HUES64 (cell line): ENCODE measurements around the gene VIL1.
A peak's percentile ranks its signal among the peaks of the same experiment; 100 is the strongest.

Experiments used
- H3K27ac ChIP-seq: 2 replicates; pipeline ENCODE4 v1.7.0; 2013; ENCODE audit warnings: low read depth, low read length, inconsistent platforms
- H3K27me3 ChIP-seq: 2 replicates; pipeline ENCODE4 v1.6.1; 2013; ENCODE audit warnings: mild to moderate bottlenecking, low read length; ENCODE audit not compliant: insufficient read depth
- H3K36me3 ChIP-seq: 2 replicates; pipeline ENCODE4 v1.6.1; 2013; ENCODE audit warnings: mild to moderate bottlenecking, low read length; ENCODE audit not compliant: insufficient read depth
- H3K4me1 ChIP-seq: 2 replicates; pipeline ENCODE4 v1.6.1; 2013; ENCODE audit warnings: mild to moderate bottlenecking, low read length, moderate library complexity; ENCODE audit not compliant: insufficient read depth
- H3K4me3 ChIP-seq: 2 replicates; pipeline ENCODE4 v1.5.1; 2013; ENCODE audit warnings: mild to moderate bottlenecking, low read length, moderate library complexity
- H3K9ac ChIP-seq: 2 replicates; pipeline ENCODE4 v1.6.1; 2013; ENCODE audit warnings: mild to moderate bottlenecking, low read depth, low read length
- H3K9me3 ChIP-seq: 2 replicates; pipeline ENCODE4 v1.6.1; 2013; ENCODE audit warnings: low read depth, low read length; ENCODE audit not compliant: insufficient read depth
- WGBS: fragments of 150-250, 120-280 bp; methylation state at CpG from one replicate; pipeline ENCODE4 v1.1.7; 2013; ENCODE audit warnings: missing lambda C conversion rate; 5-methylcytosine and 5-hydroxymethylcytosine counted together

Gene VIL1

GRCh38 chr2:218386505-218387368 is 32.2 kb upstream of the VIL1 start:
- no peaks in the 10 kb centered on the region for H3K4me1 ChIP-seq
- WGBS = 75% methylated on average over 20 of the region's 23 CpGs
- no peak overlapping the region; the same call in 1 of the 2 replicates for H3K9ac ChIP-seq
- no peaks in the 10 kb centered on the region for H3K36me3 ChIP-seq
- H3K4me3 ChIP-seq = peak overlapping the region; percentile 61
- peaks cover 12% of the 10 kb centered on the region for H3K27me3 ChIP-seq
- H3K9me3 ChIP-seq = no peaks in the 10 kb centered on the region
- no peak overlapping the region for H3K27ac ChIP-seq

DNA sequence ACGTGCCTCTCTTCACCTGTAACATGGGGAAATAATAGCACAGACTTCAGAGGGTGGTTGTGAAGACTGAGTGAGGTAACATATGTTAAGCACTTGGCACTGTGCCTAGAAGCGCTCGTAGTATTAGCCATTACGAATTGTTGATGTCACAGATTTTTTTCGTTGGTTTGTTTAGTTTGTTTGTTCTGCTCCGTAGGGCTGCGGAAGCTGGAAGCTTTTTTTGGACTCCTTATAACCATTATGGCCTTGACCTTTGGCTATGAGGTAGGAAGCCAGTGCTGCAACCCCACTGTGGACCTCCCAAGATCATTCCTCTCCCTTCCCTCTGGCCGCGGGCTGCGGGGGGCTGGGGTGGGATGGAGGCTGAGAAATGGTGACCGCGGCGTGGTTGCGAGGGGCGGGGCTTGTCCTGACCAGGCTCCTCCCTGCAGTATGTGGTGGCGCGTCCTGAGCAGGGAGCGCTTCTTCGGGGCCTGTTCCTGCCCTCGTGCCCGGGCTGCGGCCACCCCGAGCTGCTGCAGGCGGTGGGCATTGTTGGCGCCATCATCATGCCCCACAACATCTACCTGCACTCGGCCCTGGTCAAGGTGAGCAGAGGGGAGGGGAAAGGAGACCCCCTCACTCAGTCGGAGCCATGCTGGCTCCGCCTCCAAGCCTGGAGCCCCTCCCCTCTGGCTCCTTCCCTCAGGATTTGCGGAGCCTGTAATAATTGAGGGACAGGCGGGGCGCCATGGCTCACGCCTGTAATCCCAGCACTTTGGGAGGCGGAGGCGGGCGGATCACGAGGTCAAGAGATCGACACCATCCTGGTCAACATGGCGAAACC is 31.3 kb upstream of the VIL1 start:
- Histone ChIP-seq H3K9ac (peak overlapping the region; percentile 42; the same call in 1 of the 2 replicates), H3K36me3 (no peaks in the 10 kb centered on the region), H3K9me3 (no peaks in the 10 kb centered on the region), H3K4me3 (peak overlapping the region; percentile 61), H3K27ac (peak overlapping the region; percentile 34; the same call in 1 of the 2 replicates), H3K27me3 (peaks cover 12% of the 10 kb centered on the region), H3K4me1 (no peaks in the 10 kb centered on the region)
- WGBS = 6% methylated on average over 38 of the region's 38 CpGs

DNA sequence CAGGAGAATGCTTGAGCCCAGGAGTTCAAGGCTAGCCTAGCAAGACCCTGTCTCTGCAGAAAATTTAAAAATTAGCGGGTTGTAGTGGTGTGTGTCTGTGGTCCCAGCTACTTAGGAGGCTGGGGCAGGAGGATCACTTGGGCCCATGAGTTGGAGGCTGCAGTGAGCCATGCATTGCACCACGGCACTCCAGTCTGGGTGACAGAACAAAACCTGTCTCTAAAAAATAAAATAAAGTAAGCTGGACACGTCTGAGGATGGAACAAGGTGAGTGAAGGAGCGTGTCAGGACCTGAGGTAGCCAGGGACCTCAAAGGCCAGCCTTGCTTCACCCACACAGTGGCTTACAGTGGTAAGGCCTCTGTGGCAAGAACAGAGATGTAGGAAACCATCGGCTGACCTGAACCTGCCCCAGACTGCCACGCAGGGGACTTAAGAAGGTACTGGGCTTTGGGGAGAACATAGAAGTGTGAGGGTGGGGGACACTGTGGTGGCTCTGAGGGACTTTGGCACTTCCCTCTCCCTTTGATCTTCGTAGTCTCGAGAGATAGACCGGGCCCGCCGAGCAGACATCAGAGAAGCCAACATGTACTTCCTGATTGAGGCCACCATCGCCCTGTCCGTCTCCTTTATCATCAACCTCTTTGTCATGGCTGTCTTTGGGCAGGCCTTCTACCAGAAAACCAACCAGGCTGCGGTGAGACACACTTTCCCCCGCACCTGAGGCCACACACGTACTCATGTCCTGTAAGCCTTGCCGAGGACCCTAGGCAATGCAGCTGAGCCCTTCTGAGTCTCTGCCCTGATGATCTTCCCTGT is 29.4 kb upstream of the VIL1 start:
- WGBS = 91% methylated on average over 17 of the region's 17 CpGs
- Histone ChIP-seq H3K27me3 (peaks cover 12% of the 10 kb centered on the region), H3K9me3 (no peaks in the 10 kb centered on the region), H3K4me1 (no peaks in the 10 kb centered on the region), H3K4me3 (no peak overlapping the region), H3K9ac (no peak overlapping the region), H3K27ac (no peak overlapping the region), H3K36me3 (no peaks in the 10 kb centered on the region)

DNA sequence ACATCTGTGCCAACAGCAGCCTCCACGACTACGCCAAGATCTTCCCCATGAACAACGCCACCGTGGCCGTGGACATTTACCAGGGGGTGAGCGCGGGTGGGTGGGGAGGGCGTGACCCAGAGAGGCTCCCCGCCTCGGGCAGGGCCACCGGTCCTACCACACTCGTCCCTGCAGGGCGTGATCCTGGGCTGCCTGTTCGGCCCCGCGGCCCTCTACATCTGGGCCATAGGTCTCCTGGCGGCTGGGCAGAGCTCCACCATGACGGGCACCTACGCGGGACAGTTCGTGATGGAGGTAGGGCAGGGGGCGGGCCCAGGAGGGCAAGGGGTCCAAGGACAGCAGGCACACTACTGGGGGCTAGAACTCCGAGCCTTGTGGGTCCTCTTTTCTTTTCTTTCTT is 27.7 kb upstream of the VIL1 start:
- WGBS = 95% methylated on average over 23 of the region's 23 CpGs
- Histone ChIP-seq H3K4me1 (no peaks in the 10 kb centered on the region), H3K27ac (no peak overlapping the region)

GRCh38 chr2:218392459-218392858 is 26.5 kb upstream of the VIL1 start:
- H3K9ac ChIP-seq = no peak overlapping the region
- H3K27ac ChIP-seq = no peak overlapping the region
- no peaks in the 10 kb centered on the region for H3K9me3 ChIP-seq
- H3K36me3 ChIP-seq = no peaks in the 10 kb centered on the region
- 90% methylated on average over 5 of the region's 5 CpGs for WGBS
- H3K4me1 ChIP-seq = peaks cover 6% of the 10 kb centered on the region
- no peak overlapping the region for H3K4me3 ChIP-seq
- H3K27me3 ChIP-seq = peaks cover 19% of the 10 kb centered on the region

More for the DNA sequence above, 27.7 kb upstream of the VIL1 start:
- Histone ChIP-seq H3K9me3 (no peaks in the 10 kb centered on the region), H3K9ac (no peak overlapping the region), H3K27me3 (peaks cover 19% of the 10 kb centered on the region), H3K4me3 (no peak overlapping the region), H3K36me3 (no peaks in the 10 kb centered on the region)

GRCh38 chr2:218392891-218393462 is 25.9 kb upstream of the VIL1 start:
- Histone ChIP-seq H3K27me3 (peaks cover 24% of the 10 kb centered on the region), H3K9ac (no peak overlapping the region), H3K27ac (no peak overlapping the region), H3K9me3 (no peaks in the 10 kb centered on the region), H3K4me3 (no peak overlapping the region), H3K36me3 (no peaks in the 10 kb centered on the region), H3K4me1 (peaks cover 6% of the 10 kb centered on the region)
- WGBS = 84% methylated on average over 16 of the region's 16 CpGs

GRCh38 chr2:218393750-218394290 is 25.1 kb upstream of the VIL1 start:
- H3K27me3 ChIP-seq = peaks cover 32% of the 10 kb centered on the region
- 62% methylated on average over 8 of the region's 8 CpGs for WGBS
- H3K9me3 ChIP-seq = no peaks in the 10 kb centered on the region
- H3K4me1 ChIP-seq = peaks cover 6% of the 10 kb centered on the region
- no peaks in the 10 kb centered on the region for H3K36me3 ChIP-seq
- H3K9ac ChIP-seq = no peak overlapping the region
- H3K4me3 ChIP-seq = no peak overlapping the region
- H3K27ac ChIP-seq = no peak overlapping the region

DNA sequence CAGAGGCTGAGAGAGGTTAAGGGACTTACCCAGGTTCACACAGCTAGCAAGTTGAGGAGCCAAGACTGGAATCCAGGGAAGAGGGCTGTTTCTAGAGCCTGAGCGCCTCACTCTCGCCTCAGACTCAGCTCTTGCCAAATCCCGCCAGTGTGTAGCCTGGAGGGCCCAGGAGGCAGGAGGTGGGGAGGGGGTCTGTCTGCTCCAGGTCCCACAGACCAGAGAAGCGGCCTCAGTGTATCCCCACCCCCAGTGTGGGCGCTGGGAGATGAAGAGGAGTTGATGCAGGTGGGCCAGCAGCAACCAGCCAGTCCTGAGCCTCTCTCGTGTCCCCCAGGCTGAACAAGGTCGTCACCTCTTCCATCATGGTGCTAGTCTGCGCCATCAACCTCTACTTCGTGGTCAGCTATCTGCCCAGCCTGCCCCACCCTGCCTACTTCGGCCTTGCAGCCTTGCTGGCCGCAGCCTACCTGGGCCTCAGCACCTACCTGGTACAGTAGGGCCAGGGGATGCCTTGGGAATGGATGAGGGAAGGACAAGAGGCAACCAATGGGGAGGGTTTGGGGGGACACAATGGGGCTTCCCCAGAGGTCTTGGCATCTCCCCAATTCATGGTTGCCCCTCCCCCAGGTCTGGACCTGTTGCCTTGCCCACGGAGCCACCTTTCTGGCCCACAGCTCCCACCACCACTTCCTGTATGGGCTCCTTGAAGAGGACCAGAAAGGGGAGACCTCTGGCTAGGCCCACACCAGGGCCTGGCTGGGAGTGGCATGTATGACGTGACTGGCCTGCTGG is 24.4 kb upstream of the VIL1 start:
- Histone ChIP-seq H3K4me3 (no peak overlapping the region), H3K27me3 (peaks cover 39% of the 10 kb centered on the region), H3K36me3 (no peaks in the 10 kb centered on the region), H3K4me1 (peaks cover 6% of the 10 kb centered on the region), H3K9me3 (no peaks in the 10 kb centered on the region), H3K9ac (no peak overlapping the region), H3K27ac (no peak overlapping the region)
- 85% methylated on average over 13 of the region's 13 CpGs for WGBS

- peaks cover 6% of the 10 kb centered on the region for H3K4me1 ChIP-seq
- H3K27ac ChIP-seq = no peak overlapping the region
- H3K9me3 ChIP-seq = no peaks in the 10 kb centered on the region
- peaks cover 40% of the 10 kb centered on the region for H3K27me3 ChIP-seq
- H3K9ac ChIP-seq = no peak overlapping the region
- 83% methylated on average over 6 of the region's 6 CpGs for WGBS
- no peaks in the 10 kb centered on the region for H3K36me3 ChIP-seq
- H3K4me3 ChIP-seq = peak overlapping the region; percentile 80; the same call in 1 of the 2 replicates
These were observed 23.9 kb upstream of the VIL1 start for GRCh38 chr2:218395090-218395444.

- peaks cover 40% of the 10 kb centered on the region for H3K27me3 ChIP-seq
- no peak overlapping the region for H3K27ac ChIP-seq
- no peaks in the 10 kb centered on the region for H3K36me3 ChIP-seq
- 12% methylated on average over 16 of the region's 16 CpGs for WGBS
- H3K9me3 ChIP-seq = no peaks in the 10 kb centered on the region
- H3K9ac ChIP-seq = peak overlapping the region; percentile 0; the same call in 1 of the 2 replicates
- peaks cover 6% of the 10 kb centered on the region for H3K4me1 ChIP-seq
- H3K4me3 ChIP-seq = peak overlapping the region; percentile 80
These were observed 23.5 kb upstream of the VIL1 start for GRCh38 chr2:218395456-218395825.
